CD4-positive, alpha-beta T cell (primary cell): ENCODE measurements around the gene LANCL2. TPM values are rescaled to one million over a fixed set of nuclear protein-coding genes. Genes with fewer than 3 reads are reported as not detected.
A peak's percentile ranks its signal among the peaks of the same experiment; 100 is the strongest.

Source experiments
- ATAC-seq: fragments of 200-7000 bp; cut with Tn5 transposase; one replicate; pipeline ENCODE4 v1.10.0; 2022; ENCODE audit warnings: mild to moderate bottlenecking; ENCODE audit not compliant: poor library complexity
- CTCF ChIA-PET: fragments of 350-600 bp; sonication (Branson Sonifier 250); formaldehyde crosslinking; loops from one replicate; lab custom pipeline; 2021; ENCODE audit warnings: antibody characterized with exemption, inconsistent platforms; lab: Charles Lee
- POLR2A ChIA-PET: fragments of 350-600 bp; sonication (Branson Sonifier 250); formaldehyde crosslinking; loops from one replicate; lab custom pipeline; 2021; ENCODE audit warnings: antibody characterized with exemption, inconsistent platforms; lab: Charles Lee
- DNase-seq, 14 experiments: peaks; one replicate each; pipeline ENCODE4 v3.0.0-alpha.2; 2013 to 2020; ENCODE audit warnings: mixed read lengths in 2 of 14
- H3K27ac ChIP-seq, 2 donors: one replicate each; pipeline versions ENCODE4 v1.5.1 to v1.7.0; 2013; ENCODE audit warnings: low read length in 2 of 2, low read depth in 1 of 2, mild to moderate bottlenecking in 1 of 2
- H3K27me3 ChIP-seq, 2 experiments: 1 replicate in 1 of 2; 2 replicates in 1 of 2; pipeline versions ENCODE4 v1.6.1 to v1.7.0; 2013; ENCODE audit warnings: low read length in 2 of 2, control low read depth in 1 of 2, mild to moderate bottlenecking in 1 of 2, moderate library complexity in 1 of 2; ENCODE audit not compliant: insufficient read depth in 2 of 2, control insufficient read depth in 1 of 2
- H3K36me3 ChIP-seq: one replicate; pipeline ENCODE4 v1.6.1; 2013; ENCODE audit warnings: low read length, control low read depth; ENCODE audit not compliant: insufficient read depth
- H3K4me1 ChIP-seq: one replicate; pipeline ENCODE4 v1.6.1; 2013; ENCODE audit warnings: low read length, control low read depth; ENCODE audit not compliant: insufficient read depth
- H3K4me3 ChIP-seq: one replicate; pipeline ENCODE4 v1.5.1; 2013; ENCODE audit warnings: mild to moderate bottlenecking, low read length, moderate library complexity
- H3K9me3 ChIP-seq, 2 experiments: 1 replicate in 1 of 2; 2 replicates in 1 of 2; pipeline versions ENCODE4 v1.6.1 to v1.7.0; 2013; ENCODE audit warnings: low read length in 2 of 2, mild to moderate bottlenecking in 2 of 2, control low read depth in 1 of 2, moderate library complexity in 1 of 2; ENCODE audit not compliant: control insufficient read depth in 1 of 2, insufficient read depth in 1 of 2
- H3K27ac Mint-ChIP-seq: one replicate; pipeline ENCODE4 v1.8.0; 2020; ENCODE audit warnings: mixed read lengths
- H3K27me3 Mint-ChIP-seq: one replicate; pipeline ENCODE4 v1.8.0; 2021; ENCODE audit warnings: mixed read lengths
- H3K36me3 Mint-ChIP-seq: one replicate; pipeline ENCODE4 v1.8.0; 2021; ENCODE audit warnings: low read depth, mixed read lengths
- H3K4me1 Mint-ChIP-seq: one replicate; pipeline ENCODE4 v1.8.0; 2021; ENCODE audit warnings: low read depth, mixed read lengths
- H3K4me3 Mint-ChIP-seq: one replicate; pipeline ENCODE4 v1.8.0; 2020; ENCODE audit warnings: mild to moderate bottlenecking, mixed read lengths
- H3K9me3 Mint-ChIP-seq: one replicate; pipeline ENCODE4 v1.8.0; 2020; ENCODE audit warnings: mixed read lengths
- intact Hi-C, 2 experiments: fragments of 100-400 bp; cut with DNase I in 1 of 2; cut with micrococcal nuclease in 1 of 2; formaldehyde crosslinking; loops; one replicate each; pipeline versions ENCODE4 v1.15.1 to v1.9.0; 2023 to 2025; cut with DNase I, micrococcal nuclease
- total RNA-seq, 174 experiments: library from RNA in 2 of 174; stranded (reverse) in 2 of 174; gene quantifications; one replicate each; pipeline ENCODE4 v1.2.3 and lab custom pipeline; 2021 to 2026
- TF ChIP-seq, protein P1 (sequence below): fragments of 200-600 bp; IDR thresholded peaks from one replicate; pipeline ENCODE4 v1.8.0; 2022; ENCODE audit warnings: antibody characterized with exemption, mild to moderate bottlenecking

The LANCL2 gene
- total RNA-seq, 2 experiments from 2014 or later: 7.1 to 9.0 TPM

DNA sequence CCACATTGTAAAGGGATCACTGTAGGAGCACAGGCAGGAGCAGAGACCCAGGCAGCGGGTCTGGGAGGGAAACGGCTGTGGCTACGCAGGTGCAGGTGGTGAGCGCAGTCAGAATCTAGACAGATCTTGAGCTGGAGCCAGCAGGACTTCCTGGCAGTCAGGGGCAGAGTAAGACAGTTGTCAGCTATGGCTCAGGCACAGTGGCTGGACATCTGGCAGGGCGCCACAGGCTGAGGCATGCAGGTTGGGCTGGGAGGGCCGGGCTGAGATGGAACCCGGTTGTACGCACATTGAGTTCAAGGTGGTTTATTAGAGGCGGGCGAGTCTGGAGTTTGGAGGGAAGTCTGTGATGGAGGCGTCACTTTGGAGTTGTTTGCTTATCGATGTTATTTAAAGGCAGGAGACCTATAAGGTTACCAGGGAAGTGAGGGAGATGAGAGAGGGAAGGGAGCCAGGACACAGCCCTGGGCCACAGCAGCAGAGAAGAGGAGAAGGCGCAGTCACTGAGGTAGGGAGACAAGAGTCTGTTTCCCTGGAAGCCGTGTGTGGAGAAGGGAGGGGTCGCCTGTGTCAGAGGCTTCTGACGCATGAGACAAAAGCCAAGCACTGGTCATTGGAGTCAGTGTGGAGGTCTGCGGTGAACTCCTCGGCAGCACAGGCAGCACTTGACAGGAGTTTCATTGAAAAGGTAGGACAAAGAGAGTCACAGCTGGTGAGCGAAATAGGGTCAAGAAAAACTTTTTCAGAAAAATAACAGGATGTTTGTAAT, 73.8 kb downstream of the LANCL2 start:
- peak; percentile 41 for ATAC-seq
- no peak for DNase-seq
- H3K36me3 Mint-ChIP-seq: no peaks in the 10 kb centered on the region
- Histone ChIP-seq H3K4me1 (peaks cover 43% of the 10 kb centered on the region), H3K27ac (no peak overlapping the region), H3K27me3 (no peaks in the 10 kb centered on the region), H3K36me3 (no peaks in the 10 kb centered on the region), H3K9me3 (no peaks in the 10 kb centered on the region), H3K4me3 (no peak overlapping the region)
- CTCF ChIA-PET: no interaction called here
- H3K4me1 Mint-ChIP-seq: peaks cover 45% of the 10 kb centered on the region
- H3K9me3 Mint-ChIP-seq: no peaks in the 10 kb centered on the region
- no peaks in the 10 kb centered on the region for H3K27me3 Mint-ChIP-seq
- H3K27ac Mint-ChIP-seq: peak overlapping the region; percentile 28
- POLR2A ChIA-PET: interaction anchor here (0.5 to 2.0 kb wide), 3 partner anchors 11 to 160 kb away, joined by 3 to 8 read pairs (median 3); no protein-coding TSS in a partner anchor
- TF ChIP-seq, protein P1, sequence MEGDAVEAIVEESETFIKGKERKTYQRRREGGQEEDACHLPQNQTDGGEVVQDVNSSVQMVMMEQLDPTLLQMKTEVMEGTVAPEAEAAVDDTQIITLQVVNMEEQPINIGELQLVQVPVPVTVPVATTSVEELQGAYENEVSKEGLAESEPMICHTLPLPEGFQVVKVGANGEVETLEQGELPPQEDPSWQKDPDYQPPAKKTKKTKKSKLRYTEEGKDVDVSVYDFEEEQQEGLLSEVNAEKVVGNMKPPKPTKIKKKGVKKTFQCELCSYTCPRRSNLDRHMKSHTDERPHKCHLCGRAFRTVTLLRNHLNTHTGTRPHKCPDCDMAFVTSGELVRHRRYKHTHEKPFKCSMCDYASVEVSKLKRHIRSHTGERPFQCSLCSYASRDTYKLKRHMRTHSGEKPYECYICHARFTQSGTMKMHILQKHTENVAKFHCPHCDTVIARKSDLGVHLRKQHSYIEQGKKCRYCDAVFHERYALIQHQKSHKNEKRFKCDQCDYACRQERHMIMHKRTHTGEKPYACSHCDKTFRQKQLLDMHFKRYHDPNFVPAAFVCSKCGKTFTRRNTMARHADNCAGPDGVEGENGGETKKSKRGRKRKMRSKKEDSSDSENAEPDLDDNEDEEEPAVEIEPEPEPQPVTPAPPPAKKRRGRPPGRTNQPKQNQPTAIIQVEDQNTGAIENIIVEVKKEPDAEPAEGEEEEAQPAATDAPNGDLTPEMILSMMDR: no peak
- intact Hi-C loops: loop anchor here (5.0 to 10.0 kb wide), 4 partner anchors 58 to 286 kb away; no protein-coding TSS in a partner anchor
- no peak overlapping the region for H3K4me3 Mint-ChIP-seq

DNA sequence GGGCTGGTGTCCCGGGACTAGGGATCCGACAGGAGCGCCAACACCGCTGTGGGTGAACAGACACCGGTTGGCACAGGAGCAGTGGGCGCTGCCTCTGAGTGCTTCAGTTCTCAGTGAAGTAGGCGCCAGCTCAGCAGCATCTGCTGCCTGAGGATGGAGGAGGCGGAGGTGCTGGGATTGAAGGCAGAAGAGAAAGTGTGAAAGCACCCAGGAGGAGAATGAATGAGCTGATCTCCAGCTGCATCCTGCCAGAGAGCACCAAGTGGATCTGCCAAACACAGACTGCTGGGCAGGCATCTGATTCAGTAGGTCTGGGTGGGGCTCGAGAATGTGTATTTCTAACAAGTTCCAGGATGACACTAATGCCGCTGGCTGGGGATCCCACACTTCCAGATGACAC, 74.5 kb downstream of the LANCL2 start:
- Histone ChIP-seq H3K4me1 (peaks cover 43% of the 10 kb centered on the region), H3K27me3 (no peaks in the 10 kb centered on the region), H3K4me3 (no peak overlapping the region), H3K9me3 (no peaks in the 10 kb centered on the region), H3K36me3 (no peaks in the 10 kb centered on the region), H3K27ac (no peak overlapping the region)
- ATAC-seq (no peak), DNase-seq (peak in 1 of 14 experiments; percentile 14)
- CTCF ChIA-PET: no interaction called here
- intact Hi-C loops: loop anchor here (5.0 to 10.0 kb wide), 4 partner anchors 58 to 285 kb away; no protein-coding TSS in a partner anchor
- POLR2A ChIA-PET: interaction anchor here (0.5 to 2.0 kb wide), 4 partner anchors 13 to 159 kb away, joined by 3 to 8 read pairs (median 5); no protein-coding TSS in a partner anchor
- no peaks in the 10 kb centered on the region for H3K36me3 Mint-ChIP-seq
- TF ChIP-seq, protein P1: no peak
- peak overlapping the region; percentile 28 for H3K27ac Mint-ChIP-seq
- no peaks in the 10 kb centered on the region for H3K27me3 Mint-ChIP-seq
- no peak overlapping the region for H3K4me3 Mint-ChIP-seq
- no peaks in the 10 kb centered on the region for H3K9me3 Mint-ChIP-seq
- peaks cover 50% of the 10 kb centered on the region for H3K4me1 Mint-ChIP-seq

DNA sequence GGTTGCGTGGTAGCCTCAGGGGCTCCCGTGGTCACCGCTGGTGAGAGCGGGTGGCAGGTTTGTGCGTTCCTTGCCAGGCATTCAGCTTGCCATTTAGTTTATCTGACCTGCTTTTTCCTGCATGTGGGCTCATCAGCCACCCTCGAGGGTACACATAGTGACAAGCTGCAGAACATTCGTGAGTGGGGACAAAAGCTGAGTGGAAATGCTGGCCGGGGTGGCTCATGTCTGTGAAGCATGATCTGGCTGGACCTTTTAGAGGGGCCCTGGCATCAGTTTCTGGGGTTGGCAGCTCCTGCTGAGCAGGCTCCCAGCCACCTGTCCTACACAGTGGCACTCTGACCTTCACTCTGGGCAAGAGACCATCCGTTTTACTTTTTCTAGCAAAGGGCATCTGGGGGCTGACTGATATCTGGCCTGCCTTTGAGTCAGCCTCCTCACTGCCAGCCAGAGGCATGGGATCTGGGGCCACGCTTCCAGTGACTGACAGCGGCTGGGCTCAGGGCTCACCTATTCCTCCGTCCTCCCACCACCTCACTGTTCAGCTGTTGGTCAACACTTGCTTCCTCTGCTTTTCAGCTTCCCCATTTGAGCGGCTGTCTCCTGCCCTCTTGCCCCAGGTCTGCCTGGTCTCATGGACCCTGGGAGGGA, 75.0 kb downstream of the LANCL2 start:
- Histone ChIP-seq H3K27ac (no peak overlapping the region), H3K27me3 (no peaks in the 10 kb centered on the region), H3K36me3 (no peaks in the 10 kb centered on the region), H3K9me3 (no peaks in the 10 kb centered on the region), H3K4me1 (peaks cover 43% of the 10 kb centered on the region), H3K4me3 (no peak overlapping the region)
- TF ChIP-seq, protein P1: no peak
- Mint-ChIP-seq H3K27ac (peak overlapping the region; percentile 28), H3K4me3 (no peak overlapping the region), H3K27me3 (no peaks in the 10 kb centered on the region), H3K9me3 (no peaks in the 10 kb centered on the region), H3K36me3 (no peaks in the 10 kb centered on the region), H3K4me1 (peaks cover 56% of the 10 kb centered on the region)
- no peak for DNase-seq
- POLR2A ChIA-PET: interaction anchor here (0.8 to 2.0 kb wide), 3 partner anchors 13 to 134 kb away, joined by 3 to 8 read pairs (median 7); no protein-coding TSS in a partner anchor
- CTCF ChIA-PET: no interaction called here
- intact Hi-C loops: no loop called here
- ATAC-seq: no peak
